GM21447 (cell line): ENCODE measurements around the gene WDR46.
"Not testable (repeated sequence)": the region's sequence is repeated elsewhere in the genome, so short reads cannot be mapped to it uniquely, and the experiment has no call there.

Source experiments
- ATAC-seq: cut with Tn5 transposase; IDR thresholded peaks from one replicate; pipeline ENCODE4 v1.9.1; 2021; ENCODE audit not compliant: unreplicated experiment

Gene WDR46

DNA sequence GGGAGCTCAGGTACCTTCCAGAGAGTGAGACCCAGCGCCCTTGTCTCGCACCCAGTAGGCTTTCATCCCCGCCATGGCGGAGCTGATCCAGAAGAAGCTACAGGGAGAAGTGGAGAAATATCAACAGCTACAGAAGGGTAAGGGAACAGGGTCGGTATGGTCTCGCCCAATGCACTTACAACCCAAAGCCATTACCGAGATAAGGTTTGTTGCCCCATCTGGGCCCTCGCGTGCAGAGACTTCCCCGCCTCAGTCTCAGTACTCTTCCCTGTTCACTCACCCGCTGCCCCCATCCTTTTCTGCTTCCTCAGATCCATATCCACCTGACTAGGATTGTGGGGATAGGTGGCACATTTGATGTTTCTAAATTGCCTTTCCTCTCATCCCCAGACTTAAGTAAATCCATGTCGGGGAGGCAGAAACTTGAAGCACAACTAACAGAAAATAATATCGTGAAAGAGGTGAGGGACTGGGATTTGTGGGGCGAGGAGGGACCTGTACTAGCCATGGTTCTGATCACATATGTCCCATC is 811 bp upstream of the WDR46 start:
- no peak for ATAC-seq

DNA sequence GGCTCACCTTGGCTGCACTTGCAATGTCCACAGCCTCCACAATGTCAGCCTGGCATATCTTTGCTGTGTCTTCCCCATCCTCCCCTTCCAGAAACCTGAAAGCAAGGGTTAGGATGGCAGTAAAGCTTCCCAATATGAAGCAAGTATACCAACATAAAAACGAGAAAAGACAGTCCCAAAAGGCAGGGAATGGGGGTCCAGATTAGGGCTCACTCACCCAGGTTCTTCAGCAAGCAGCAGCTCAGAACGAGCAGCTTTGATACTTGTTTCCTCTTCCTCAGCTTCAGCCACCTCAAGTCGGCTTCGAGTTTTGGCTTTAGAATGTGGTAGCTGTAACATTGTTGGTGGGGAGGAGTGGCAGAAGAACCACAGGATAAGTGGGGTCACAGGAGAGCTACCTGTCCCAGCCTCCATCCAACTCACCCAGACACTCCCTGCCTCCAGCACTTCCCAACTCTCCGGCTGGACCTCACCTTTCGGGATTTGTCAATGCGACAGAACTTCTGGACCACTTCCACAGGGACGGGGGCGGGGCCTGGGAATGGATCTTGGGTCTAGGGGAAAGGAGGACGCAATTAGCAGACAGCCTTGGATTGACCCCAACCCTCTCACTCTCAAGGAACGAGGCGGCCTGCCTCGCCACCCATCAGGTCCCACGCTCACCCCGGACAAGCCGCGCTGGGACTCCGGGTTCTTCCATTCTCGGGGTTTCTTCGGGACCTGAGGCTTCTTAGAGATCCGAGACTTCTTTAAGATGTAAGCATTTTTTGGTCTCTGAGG is 708 bp downstream of the WDR46 start:
- ATAC-seq = no peak

DNA sequence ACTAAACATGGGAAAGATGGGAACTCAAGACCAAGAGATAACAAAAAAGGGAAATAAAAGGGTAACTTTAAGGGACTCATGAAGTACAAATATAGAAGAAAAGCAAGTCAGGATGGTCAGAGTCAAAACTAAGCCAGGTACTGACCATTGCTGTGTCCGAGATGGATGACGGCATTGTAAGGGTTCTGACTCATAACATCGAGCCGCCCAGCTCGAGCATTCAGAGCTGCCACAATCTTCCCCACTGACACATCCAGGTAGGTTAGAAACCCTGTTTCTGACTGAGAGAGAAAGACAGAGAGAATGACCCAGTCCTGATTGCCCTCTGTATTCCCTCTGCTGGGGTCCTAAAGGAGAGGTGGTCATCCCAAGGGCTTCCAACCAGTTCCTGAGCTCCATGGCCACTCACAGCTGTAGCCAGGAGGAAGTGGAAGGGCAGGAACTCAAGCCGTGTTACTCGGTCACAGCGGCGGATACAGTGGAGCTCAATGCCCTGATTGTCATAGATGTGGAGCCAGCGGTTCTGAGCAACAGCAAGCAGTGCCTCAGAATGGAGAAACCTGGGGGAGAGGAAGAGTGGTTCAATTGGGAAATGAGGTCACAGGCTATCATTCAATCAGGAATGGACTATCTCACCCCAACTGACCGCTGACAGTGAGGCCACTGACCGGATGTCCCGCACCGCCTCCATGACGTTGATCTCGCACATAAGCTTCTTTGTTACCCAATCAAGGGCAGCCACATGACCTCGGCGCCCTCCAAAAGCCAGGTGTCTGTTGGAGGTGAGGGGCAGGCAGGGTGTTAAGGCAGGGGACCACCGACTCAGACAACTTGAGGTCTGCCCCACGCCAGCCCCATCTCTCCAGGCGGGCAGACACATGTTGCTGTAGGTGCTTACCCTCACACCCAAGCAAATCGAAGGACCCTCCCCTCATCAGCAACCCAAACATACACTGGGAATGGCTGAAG is 1.8 kb downstream of the WDR46 start:
- ATAC-seq = no peak

DNA sequence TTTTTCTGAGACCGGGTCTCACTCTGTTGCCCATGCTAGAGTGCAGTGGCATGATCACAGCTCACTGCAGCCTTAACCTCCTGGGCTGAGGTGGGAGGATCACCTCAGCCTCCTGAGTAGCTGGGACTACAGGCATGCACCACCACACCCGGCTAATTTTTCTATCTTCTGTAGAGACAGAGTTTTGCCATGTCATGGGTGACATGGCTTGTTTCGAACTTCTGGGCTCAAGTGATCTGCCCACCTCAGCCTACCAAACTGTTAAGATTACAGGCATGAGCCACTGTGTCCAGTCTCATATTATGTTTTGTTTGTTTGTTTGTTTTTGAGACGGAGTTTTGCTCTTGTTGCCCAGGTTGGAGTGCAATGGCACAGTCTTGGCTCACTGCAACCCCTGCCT is 3.8 kb downstream of the WDR46 start:
- not testable (repeated sequence) for ATAC-seq

DNA sequence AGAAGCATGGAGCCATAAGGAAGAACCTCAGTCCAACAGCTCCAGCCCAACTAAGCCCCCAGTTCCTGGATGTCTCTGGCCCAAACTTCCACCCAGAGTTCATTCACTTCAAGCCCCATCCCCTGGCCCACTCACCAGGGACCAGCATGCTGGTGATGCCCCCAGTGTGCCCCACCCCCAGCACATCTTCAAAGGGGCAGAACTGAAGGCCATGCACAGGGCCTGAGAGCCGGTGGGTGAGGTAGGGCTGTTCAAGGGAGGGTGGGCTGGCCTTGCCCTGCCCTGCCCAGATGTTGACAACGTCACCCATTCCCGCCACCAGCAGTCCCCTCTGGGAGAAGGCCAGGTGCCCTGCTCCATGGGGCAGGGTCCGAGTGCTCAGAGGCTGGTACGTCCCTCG is 8.5 kb downstream of the WDR46 start:
- no peak for ATAC-seq

DNA sequence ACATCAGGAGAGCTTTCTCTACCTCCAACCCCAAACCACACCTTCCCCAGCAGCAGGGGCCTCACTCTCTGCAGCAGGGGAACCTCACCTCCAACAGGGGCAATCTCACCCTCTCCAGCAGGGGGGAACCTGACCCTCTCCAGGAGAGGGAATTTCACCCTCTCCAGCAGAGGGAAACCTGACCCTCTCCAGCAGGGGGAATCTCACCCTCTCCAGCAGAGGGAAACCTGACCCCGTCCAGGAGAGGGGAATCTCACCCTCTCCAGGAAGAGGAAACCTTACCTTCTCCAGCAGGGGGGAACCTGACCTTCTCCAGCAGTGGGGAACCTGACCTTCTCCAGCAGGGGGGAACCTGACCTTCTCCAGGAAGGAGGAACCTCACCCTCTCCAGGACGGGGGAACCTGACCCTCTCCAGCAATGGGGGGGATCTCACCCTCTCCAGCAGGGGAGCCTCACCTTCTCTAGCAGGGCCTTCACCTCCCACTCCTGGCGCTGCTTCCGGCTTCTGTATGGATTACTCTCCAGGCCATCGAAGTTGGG is 9.0 kb downstream of the WDR46 start:
- no peak for ATAC-seq

DNA sequence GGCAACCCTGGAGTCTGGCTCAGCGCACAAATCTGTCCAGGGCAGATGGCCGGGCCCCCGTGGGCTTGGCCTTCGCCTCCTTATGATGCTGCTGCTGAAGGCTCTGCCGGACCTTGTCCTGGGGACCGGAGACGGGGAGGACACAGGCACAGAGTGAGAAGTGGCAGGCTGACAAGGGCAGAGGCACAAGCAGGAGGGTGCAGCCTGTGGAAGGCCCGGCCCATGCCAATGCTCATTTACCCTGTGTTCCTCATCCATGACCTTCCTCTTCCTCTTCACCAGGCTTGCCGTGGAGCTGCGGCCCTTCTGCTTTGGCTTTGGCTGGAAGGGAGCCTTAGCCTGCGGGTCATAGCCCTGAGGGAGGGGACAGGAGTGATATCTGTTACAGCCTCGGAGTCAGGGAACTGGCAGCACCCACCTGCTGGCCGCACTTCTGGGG is 9.8 kb downstream of the WDR46 start:
- ATAC-seq = no peak

DNA sequence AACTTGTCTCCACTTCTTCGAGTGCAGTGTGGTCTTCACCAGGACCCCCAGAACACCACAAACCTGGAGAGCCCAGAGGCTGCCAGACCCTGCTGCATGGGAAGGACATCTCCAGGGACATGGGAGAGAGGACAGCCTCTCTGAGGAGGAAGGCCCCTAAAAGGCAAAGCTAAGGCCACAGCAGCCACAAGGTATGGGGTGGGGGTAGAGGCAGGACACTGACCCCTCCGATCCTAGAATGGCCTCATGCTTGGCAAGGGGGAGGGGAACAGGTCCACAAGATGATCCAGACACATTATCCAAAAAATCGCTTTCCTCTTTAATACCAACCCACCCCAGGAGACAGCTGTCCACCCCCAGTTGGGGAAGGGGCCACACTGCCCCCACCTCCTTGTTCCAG is 10.2 kb downstream of the WDR46 start:
- ATAC-seq = no peak

DNA sequence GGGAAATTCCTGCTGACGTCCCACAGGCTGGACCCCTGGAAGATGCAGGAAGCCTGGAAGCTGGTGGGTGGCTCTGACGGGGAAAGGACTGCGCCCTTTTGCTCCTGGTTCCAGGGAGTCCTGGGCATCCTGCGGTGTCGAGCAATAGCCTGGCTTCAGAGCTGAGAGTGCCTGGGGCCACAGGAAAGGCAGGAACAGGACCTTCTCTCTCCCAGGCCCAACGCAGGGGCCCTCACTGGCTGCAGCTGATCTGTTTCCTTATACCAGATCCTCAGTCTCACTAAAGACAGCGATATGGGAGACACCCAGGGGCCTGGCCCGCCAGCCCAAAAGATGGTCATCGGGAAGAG is 10.7 kb downstream of the WDR46 start:
- no peak for ATAC-seq

DNA sequence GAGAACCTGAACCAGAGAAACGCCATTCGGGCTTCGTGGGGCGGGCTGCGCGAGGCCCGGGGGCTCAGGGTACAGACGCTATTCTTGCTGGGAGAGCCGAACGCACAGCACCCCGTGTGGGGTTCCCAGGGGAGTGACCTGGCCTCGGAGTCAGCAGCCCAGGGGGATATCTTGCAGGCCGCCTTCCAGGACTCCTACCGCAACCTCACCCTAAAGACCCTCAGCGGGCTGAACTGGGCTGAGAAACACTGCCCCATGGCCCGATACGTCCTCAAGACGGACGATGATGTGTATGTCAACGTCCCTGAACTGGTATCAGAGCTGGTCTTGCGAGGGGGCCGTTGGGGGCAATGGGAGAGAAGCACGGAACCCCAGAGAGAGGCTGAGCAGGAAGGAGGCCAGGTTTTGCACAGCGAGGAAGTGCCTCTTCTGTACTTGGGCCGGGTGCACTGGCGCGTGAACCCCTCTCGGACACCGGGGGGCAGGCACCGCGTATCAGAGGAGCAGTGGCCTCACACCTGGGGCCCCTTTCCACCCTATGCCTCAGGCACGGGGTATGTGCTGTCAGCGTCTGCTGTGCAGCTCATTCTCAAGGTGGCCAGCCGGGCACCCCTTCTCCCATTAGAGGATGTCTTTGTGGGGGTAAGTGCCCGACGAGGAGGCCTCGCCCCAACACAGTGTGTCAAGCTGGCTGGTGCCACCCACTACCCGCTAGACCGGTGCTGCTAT is 11.2 kb downstream of the WDR46 start:
- ATAC-seq = no peak

DNA sequence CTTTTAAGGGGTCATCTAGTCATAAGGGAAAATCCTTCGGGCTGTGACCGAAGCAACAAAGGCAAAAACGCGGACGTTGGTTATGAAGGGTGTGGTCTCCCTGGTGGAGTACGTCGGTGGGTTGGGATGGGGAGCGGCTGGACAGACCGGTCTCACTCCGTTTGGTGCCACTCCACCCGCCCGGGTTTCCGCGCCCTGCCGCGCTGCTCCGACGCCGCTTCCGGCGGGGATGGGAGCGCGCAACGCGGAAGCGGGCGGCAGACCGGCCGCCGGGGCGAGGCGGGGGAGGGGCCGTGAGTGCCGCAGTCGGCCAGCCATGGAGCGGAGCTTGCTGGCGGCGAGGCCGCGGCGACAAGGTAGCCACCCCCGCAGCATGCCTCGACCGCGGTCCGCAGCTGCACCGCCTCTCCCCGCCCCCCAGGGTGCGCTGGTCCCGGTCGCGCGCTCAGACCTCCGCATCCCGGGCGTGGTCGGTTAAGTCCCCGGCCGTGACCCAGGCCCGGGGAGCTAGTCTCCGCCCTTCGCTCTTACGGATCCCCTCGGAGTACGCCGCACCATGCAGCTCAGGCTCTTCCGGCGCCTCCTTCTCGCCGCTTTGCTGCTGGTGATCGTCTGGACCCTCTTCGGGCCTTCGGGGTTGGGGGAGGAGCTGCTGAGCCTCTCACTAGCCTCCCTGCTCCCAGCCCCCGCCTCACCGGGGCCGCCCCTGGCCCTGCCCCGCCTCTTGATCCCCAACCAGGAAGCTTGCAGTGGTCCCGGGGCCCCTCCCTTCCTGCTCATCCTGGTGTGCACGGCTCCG is 12.0 kb downstream of the WDR46 start, which contains the start of gene B3GALT4:
TSS of gene B3GALT4 (plus strand) at position 260 of the 799 bp plus-strand sequence. CDS start at position 557, 297 bp downstream.
- ATAC-seq = peak; percentile 52

DNA sequence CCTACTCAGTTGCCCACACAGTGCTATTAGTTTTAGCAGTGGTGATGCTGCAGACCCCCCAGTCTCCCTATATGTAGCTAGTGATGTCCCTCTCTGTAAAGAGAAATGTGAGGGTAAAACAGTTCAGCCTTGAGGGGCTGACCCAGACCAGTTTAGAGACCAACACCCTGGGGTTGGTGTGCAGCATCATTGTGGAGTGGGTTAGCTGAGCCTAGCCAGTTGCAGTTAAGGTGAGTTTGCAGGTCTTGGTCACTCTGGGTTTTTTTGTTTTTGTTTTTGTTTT is 12.5 kb downstream of the WDR46 start:
- no peak for ATAC-seq

DNA sequence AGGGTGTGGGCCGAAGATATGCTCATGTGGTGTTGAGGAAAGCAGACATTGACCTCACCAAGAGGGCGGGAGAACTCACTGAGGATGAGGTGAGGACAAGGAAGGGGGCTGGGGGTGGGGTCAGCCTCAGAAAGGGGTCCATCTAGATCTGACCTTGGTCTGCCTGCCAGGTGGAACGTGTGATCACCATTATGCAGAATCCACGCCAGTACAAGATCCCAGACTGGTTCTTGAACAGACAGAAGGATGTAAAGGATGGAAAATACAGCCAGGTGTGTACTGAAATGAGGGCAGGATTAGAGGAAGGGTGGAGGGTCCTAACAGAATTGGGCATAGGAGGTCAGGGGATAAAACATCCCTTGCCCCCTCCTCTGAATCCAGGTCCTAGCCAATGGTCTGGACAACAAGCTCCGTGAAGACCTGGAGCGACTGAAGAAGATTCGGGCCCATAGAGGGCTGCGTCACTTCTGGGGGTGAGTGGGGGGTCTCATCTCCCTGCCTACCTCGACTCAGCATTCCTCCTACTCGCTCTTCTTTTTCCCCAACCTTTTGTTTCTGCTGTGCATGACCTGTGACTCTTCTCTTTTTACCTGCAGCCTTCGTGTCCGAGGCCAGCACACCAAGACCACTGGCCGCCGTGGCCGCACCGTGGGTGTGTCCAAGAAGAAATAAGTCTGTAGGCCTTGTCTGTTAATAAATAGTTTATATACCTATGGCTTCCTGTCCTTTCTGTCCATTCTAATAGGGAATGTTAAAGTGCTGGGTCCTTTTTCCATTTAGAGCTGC is 13.1 kb downstream of the WDR46 start:
- ATAC-seq = not testable (repeated sequence)

DNA sequence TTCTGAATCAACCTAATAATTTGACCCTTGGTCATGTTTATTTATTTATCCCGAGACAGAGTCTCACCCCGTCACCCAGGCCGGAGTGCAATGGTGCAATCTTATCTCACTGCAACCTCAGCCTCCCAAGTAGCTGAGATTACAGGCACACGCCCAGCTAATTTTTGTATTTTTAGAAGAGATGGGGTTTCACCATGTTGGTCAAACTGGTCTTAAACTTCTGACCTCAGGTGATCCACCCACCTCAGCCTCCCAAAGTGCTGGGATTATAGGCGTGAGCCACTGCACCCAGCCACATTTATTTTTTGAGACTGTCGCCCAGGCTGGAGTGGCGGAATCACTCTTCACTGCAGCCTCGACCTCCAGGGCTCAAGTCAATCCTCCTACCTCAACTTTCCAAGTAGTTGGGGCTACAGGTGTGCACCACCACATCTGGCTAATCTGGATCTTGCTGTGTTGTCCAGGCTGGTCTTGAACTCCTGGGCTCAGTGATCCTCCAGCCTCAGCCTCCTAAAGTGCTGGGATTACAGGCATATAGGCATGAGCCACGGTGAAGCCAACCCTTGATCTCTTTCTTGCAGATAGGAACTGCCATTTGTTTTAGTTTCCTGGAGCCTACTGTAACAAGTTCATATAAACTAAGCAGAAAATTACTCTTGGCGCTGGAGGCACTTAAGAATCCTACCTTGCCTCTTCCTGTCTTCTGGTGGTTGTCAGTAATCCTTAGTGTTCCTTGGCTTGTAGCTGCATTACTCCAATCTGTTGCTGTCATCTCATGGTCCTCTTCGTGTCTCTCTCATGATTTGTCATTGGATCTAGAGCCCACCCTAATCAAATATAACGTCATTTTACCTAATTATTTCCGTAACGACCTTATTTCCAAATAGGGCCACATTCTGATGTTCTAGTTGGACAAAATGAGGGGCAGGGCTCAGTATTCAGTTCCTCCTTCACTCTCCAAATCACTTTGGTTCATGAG is 14.8 kb downstream of the WDR46 start:
- ATAC-seq = no peak

DNA sequence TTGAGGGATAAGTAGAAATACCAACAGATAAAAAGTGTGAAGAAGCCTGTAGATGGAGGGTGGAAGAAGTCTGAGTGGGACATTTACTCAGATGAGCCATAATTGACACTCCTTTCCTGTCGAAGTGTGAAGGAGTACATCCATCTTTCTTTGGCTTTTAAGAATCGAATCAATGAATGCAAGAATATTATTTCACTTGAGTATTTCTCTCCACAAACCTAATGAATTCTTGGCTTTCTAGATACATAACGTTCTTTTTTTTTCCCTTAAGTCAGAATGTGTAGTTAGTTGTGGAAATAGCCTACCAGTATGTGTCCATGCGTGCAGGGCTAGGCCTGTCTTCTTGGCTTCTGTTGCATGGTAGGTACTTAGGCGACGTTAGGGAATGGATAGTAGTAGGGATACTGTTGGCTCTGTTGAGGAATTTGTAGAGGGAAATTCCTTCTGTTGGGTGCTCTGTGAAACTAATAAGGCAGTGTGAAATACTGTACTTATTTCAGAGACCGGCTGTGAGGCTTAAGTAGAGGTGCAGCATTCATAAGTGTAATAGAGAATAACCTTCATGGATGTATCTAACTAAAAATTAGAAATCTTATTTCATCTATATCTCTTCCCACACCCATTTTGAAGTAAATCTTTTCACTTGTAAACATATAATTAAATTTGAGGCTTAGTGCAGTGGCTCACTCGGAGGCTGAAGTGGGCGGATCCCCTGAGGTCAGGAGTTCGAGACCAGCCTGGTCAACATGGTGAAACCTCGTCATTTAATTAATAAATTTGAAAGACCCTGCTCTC is 15.7 kb downstream of the WDR46 start:
- ATAC-seq = no peak

DNA sequence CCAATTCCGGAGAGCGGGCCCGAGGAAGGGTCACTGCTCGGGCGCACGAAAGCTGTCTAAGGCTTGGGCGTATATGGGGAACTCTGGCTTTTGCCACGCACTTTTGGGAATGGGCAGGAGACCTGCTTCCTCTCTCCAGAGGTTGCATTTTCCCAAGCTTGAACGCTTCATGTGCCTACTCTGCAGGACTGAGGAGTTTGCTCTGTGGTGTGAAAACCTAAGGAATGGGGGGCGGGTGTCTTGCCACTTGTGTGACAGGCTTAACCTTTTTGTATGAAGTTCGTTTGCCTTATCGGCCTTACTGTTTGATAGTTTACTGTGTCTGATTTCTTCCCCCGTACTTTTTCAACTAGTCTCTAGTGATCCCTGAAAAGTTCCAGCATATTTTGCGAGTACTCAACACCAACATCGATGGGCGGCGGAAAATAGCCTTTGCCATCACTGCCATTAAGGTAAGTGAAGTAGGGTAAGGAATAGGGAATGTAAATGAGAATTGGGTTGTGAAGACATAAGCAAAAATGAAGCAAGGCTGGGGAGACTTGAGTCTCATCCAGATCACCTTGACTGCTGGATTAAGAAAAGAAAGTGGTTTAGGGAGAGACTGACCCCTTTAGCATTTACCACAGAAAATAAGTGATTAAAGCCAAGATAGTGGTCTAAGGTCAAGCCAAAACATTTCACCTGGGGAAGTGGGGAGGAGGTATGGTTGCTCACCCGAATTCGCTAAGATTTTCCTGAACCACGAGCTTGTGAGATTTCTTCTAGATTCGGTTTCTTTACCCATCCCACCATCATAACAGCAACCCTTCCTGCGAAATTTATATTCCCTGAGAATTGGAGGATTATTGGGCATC is 16.5 kb downstream of the WDR46 start:
- peak; percentile 18 for ATAC-seq
